Fibroblast of skin of left biceps (primary cell): ENCODE measurements around the gene EFHC1.

ENCODE experiments used
- DNase-seq, 2 experiments: peaks; one replicate each; pipeline ENCODE4 v3.0.0-alpha.2; 2013; ENCODE audit warnings: low read depth in 2 of 2

EFHC1 gene

DNA sequence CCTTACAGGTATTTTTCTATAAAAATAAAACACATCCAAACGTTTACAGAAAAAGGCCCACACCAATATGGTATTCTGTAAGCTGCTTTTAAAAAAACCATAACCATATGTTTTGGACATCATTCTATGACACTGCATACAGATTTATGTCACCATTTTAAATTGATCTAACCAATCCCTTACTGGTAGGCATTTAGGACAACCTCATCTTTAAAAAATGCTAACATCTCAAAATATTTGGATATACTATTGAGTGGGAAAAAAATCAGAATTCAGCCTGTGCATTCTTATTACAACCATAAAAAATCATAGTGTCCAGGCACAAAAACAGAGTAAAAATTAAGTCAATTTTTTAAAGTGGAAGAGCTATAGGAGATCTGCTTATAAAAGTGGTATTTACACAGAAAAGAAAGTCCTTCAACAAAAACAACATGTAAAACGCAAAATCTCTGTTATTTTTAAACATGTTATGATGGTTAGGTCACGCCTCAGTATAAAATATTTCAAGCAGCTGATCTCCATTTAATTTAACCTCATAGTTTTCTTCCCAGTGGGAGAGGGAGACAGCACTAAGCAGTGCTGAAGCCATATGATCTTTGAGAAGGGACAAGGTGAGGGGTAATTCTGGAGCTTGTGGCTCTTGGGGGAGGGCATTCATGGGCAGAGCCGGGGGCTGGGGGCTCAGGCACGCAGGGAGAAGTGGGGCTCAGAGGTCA, 135.5 kb downstream of the EFHC1 start:
- DNase-seq: no peak

DNA sequence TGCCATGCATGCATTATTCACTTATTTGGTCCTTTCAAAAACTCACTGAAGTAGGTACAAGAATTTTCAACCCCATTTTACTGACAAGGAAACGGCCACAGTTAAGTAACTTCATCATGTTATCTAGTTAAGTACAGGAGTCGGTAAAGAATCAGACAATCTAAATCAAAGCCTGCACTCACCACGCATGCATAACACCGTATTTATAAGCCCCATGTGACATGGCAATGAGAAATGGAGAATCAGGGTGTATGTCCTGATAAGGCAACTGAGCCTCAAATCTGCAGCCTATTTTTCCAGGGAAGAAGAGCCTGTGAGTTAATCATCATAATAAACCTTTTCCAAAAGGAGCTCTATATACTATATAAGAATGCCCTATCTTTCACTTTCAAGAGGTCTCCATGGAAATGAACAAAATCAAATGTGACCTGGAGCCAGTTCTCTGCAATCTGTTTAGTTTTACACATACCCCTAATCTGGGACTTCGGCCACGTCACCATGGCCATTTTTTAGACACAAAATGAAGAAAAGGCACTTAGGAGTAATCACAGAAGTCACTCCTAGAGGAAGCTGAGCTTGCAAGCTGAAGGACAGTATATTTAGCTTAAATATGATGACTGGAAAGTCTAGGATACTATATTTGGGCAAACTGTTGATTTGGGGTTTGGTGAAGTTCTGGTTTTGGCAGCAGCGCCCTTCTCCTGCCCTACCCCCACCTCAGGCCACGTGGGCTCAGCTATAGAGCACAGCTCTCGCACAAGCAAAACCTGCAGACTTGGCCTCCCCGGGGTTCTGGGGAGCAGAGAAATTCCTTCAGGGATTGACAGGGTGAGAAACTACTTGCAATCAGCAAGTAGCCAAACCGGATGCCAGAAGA, 137.5 kb downstream of the EFHC1 start:
- no peak for DNase-seq

GRCh38 chr6:52558266-52559000, 138.3 kb downstream of the EFHC1 start:
- DNase-seq: no peak

GRCh38 chr6:52560462-52560861, 140.3 kb downstream of the EFHC1 start:
- no peak for DNase-seq

DNA sequence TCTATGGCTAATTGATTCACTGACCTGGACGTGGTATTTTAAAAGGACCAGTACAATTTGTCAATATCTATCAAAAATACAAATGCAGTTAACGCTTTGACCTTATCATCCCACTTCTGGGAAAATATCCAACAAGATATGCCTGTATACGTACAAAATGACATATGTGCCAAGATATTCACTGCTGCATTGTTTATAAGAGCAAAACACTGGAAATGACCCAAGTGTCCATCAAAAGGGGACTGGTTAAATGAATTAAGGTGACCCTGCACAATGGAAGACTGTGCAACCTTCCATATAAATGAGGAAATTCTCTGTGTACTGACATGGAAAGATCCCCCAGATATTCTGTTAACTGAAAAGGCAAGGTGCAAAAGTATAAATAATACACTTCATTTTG, 142.8 kb downstream of the EFHC1 start:
- DNase-seq: no peak

GRCh38 chr6:52564856-52565255, 144.7 kb downstream of the EFHC1 start:
- DNase-seq: no peak

DNA sequence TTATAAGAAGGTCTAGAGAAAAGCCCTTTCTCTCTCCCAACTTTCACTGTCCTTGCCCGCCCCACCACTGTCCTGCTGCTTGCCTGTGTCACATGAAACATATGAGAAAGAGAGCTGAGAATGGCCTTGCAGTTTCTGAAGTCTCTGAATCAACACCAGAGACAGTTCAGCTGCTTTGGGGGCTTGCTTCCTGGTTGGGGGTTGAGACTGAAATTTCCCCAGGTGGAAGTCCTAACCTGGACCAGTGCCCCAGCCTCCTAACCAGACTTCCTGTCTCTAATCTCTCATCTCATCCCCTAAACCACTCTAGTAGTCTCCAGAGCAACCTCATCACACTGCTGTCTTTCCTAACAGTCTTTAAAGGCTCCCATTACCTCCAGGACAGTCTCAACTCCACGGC, 146.1 kb downstream of the EFHC1 start:
- no peak for DNase-seq

DNA sequence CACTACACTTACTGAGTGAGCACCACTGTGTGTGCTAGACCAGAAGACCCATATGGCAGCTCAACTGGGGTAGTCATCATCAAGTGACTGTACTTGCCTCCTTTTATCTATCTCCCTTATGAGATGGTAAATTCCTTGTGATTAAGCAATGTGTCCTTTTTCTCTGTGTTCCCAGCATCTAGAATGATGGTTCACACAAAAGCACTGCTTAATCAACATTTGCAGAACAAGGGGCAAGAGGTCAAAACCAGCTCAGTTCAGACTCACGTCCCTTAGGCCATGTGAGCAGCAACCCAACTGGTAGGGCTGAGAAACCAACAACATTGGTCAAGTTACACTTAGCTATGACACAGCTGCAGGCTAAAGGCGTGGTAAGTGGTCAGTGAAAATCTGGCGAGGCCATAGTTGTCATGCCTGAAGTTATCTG, 146.7 kb downstream of the EFHC1 start:
- DNase-seq: no peak

DNA sequence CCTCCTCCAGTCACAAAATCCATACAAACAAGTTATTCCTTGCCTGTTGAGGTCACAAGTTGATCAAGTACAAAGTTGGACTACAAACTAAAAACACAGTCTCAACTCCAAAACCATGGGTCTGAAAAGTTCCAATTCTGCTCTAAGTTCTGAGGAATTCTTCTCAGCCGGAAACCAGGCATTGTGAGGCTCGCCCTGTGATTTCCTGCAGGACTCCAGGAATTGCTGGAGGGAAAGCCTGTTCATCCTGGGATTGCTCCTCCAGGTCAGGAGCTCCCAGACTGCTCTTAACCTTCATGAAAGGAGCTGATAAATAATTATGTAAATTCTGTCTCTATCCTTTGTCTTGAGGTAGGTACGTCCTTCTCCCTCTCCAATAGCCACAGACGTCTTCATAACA, 148.2 kb downstream of the EFHC1 start:
- no peak for DNase-seq

DNA sequence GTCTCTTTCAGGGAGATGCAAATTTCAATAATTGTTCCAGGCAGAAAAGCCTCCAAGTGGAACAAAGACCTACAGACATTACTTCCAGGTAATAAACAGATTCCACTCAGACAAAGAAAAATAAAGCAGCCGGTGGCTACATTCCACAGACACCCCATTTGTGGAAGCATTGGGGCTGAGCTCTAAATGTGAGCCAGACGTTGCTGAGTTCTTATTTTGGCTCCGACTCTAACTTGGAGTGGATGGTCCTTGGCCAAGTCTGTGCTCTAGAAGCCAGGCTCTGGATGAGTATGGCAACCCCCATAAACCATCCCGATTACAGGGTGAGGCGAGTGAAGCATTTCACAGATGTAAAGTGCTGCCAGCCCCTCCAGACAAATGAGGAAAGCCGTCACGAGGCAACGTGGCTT, 150.2 kb downstream of the EFHC1 start:
- DNase-seq: peak in 1 of 2 experiments; percentile 60

DNA sequence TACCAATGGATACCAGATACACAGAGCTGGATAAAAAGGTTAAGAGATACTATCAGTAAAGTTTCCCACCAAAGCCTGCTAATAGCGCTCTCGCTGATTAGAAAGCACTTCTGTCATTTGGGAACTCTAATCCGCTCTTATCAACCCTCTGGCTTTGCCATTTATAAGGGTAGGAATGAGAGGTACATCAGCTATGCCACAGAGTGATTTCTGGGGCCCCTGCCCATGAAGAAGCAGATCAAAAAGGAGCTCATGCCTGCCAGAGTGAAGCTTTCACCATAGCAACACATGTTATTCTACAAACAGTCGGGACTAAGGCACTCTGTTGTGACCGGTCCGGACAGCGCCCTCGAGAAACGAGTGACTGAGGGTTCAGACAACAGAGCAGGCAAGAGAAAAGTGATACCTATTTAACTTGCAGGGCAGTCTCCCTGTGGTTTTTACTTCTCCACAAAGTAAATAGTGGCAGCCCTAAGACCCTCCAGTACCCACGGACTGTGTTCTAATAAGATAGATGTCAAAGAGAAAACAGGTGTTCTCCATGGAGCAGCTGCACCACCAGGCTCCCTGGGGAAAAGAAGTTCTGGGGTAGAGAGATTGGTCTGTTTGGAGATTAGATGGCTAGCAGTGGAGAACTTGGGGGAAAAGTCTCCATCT, 151.1 kb downstream of the EFHC1 start:
- no peak for DNase-seq

DNA sequence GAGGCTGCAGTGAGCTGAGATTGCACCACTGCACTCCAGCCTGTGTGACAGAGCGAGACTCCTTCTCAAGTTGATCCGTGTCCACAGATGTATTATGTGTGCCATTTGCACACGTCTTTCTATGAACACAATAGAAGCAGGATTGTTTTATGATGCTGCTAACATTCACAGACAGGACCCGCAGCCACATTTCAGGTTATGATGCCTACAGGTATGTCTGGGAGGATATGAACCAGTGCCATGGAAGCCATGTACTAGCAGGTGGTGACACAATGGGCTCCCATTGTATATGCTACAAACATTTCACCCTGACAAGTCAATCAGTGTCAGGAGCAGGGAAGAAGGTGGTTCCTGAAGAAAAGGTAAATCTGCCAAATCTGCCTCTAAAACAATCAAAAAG, 152.4 kb downstream of the EFHC1 start:
- DNase-seq: no peak

GRCh38 chr6:52573295-52573694, 153.2 kb downstream of the EFHC1 start:
- no peak for DNase-seq
